Stimulated activated CD8-positive, alpha-beta memory T cell treated with anti-CD3 and anti-CD28 coated beads, Interleukin-15, amount 100 ng/mL, for 4 hours (primary cell): Measurements from ENCODE around the gene RABIF.
"Not testable (repeated sequence)": the region's sequence is repeated elsewhere in the genome, so short reads cannot be mapped to it uniquely, and the experiment has no call there.

ENCODE experiments used
- DNase-seq, 2 donors: peaks; one replicate each; pipeline ENCODE4 v3.0.0-alpha.2; 2020; ENCODE audit warnings: low read depth in 2 of 2

Gene RABIF

DNA sequence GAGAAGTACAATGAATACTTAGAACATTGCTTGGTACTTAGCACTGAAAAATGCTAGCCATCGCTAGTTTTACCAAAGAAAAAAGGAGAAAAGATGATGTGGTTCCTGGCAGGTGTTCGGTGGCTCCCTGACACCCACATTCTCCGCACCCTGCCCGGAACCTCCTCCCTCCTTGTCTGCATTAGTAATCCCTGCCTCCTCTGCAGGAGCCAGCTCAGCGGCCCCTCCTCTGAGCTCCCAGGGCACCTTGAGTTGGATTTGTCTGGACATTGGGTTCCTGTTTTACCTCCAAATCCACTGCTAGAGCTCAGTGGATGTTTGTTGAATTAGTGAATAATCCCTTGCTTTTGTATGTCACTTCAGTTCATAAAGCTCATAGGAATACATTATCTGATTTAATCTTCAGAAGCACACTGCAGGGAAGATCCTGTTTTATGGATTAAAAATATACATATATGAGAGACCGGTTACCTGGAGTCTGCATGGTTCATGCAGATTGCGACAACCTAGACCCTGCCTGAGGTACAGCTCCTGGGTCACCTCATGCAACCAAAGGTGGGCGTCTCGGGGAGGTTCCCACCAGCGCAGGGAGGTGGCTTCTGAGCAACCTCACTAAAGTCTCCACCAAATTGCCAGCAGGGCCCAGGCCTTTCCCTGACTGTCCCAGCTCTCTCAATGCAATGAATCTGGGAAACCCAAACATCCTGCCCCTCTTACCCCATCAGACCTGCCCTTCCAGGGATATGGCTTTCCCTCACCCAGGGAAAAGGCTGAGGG is 54.0 kb downstream of the RABIF start:
- no peak for DNase-seq

DNA sequence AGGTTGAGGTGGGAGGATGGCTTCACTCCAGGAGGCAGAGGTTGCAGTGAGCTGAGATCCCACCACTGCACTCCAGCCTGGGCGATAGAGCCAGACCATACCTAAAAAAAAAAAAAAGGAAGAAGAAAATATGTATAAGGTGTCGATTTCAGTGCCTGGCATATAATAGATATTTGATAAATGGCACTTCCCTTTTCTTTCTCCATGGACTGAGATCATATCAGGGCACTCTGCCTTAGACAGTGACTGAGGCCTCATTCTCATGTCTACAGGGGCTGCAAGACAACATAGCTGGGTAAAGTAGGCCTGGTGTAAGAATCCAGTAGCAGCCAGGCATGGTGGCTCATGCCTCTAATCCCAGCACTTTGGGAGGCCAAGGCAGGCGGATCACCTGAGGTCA is 57.0 kb downstream of the RABIF start:
- no peak for DNase-seq

DNA sequence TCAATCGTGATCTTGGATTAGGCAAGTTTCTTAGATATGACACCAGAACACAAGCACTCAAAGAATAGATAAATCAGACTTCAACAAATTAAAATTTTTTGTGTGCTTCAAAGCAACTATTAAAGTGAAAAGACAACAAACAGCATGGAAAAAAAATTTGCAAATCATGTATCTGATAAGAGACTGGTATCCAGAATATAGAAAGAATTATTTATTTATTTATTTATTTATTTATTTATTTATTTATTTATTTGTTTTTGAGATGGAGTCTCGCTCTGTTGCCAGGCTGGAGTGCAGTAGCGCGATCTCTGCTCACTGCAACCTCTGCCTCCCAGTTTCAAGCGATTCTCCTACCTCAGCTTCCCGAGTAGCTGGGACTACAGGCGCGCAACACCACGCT is 59.7 kb downstream of the RABIF start:
- DNase-seq: not testable (repeated sequence)
